ENCODE results near the gene CNTN3.

DNA sequence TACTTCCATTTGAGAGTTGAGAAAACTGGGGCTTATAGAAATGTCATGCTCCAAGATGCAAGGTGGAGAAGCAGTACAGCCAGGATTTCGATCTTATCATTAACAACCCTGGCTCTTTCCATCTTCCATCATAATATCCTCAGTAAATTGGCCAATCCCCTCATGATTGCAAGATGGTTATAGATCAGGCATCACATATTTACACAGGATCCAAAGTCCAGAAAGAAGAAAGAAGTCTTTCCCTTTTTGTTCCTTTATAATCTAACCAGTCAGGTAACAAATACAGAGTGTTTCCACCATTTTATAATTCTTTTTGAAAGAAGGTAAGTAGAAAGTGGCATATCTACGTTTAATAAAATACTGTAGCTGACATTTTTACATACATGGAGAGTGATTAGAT lies 29.7 kb downstream of the CNTN3 start:
- TF ChIP-seq, protein P1, sequence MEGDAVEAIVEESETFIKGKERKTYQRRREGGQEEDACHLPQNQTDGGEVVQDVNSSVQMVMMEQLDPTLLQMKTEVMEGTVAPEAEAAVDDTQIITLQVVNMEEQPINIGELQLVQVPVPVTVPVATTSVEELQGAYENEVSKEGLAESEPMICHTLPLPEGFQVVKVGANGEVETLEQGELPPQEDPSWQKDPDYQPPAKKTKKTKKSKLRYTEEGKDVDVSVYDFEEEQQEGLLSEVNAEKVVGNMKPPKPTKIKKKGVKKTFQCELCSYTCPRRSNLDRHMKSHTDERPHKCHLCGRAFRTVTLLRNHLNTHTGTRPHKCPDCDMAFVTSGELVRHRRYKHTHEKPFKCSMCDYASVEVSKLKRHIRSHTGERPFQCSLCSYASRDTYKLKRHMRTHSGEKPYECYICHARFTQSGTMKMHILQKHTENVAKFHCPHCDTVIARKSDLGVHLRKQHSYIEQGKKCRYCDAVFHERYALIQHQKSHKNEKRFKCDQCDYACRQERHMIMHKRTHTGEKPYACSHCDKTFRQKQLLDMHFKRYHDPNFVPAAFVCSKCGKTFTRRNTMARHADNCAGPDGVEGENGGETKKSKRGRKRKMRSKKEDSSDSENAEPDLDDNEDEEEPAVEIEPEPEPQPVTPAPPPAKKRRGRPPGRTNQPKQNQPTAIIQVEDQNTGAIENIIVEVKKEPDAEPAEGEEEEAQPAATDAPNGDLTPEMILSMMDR (IDR thresholded peaks at IDR 0.05): no peak
- TF ChIP-seq EP300 (IDR thresholded peaks at IDR 0.05) (no peak), POLR2A (IDR thresholded peaks at IDR 0.05) (no peak), POLR2AphosphoS5 (IDR thresholded peaks at IDR 0.05) (no peak)

Measured in gastroesophageal sphincter (tissue), 3 donors.